GM18526 (cell line): Measurements from ENCODE around the gene ITCH.

Source experiments
- POLR2A ChIP-seq: IDR thresholded peaks from 3 replicates; pipeline ENCODE4 v1.6.1; 2011; ENCODE audit not compliant: insufficient read length; ENCODE audit errors: extremely low read depth

The ITCH gene

DNA sequence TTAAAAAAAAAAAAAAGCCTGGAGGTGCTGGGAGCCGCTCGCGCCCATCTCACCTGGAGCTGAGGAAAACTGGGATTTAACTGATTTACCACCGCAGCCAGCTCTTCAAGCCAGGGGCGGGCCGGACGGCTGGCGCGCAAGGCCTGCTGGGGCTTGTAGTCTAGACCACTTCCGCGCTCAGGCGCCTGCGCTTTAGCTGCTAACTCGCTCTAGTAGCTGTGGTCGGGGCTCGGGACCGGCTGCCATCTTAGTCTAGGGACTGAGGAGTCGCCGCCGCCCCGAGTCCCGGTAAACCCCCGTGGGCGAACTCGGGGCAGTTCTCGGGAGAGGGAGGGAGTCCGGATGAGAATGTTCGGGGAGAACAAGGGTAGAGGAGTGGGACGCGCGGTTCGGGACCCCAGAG, at the start of gene ITCH:
Gene ITCH (plus strand): TSS at position 212 of the 403 bp plus-strand sequence. CDS start 30,539 bp downstream, outside the sequence.
- peak; percentile 82 for TF ChIP-seq POLR2A

DNA sequence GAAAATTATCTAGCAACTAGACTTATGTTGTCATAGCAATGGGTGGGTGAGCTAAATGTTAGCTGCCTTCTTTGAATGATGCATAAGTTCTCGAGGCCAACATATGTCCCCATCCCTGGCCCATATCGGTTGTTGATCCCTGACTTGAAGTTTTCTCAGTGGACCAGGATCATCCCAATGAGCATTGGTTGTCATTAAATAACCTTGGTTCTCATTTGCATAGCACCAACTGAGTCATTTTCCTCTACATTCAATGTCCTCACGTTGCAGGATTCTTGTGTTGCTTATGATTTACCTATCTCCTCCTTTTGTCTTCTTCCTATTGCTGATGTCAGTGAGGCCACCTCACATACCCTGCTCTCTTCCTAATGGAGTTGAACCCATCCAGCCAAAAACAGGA, 47.8 kb upstream of the ITCH start:
- no peak for TF ChIP-seq POLR2A

DNA sequence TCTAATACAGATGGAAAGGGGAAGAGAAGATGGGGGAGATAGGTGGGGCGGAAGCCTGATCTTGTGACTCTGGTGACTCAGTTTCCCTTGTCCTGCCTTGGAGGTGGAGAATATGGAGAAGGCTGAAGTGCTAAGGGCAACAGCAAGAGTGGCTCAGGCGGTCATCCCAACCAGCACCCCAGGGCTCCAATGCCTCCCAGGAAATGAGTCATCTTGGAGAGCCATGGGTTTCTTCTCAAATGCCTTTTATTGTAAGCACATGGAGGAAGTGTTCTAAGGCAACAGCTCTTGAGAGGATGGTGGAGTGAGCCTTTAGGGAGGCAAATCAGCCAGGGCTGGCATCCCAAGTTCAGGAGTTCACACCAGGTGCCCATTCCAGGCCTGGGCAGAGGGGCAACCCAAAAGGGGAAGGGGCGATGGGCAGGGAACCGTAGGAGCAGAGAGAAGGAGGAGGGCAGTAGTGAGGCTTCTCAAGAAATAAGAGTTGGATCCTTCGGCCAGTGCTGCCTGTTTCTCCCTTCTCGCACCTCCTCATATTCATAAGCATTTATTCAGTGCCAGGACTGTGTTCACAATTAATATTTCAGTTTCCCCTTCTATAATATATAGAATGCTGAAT, 46.8 kb upstream of the ITCH start:
- no peak for TF ChIP-seq POLR2A

DNA sequence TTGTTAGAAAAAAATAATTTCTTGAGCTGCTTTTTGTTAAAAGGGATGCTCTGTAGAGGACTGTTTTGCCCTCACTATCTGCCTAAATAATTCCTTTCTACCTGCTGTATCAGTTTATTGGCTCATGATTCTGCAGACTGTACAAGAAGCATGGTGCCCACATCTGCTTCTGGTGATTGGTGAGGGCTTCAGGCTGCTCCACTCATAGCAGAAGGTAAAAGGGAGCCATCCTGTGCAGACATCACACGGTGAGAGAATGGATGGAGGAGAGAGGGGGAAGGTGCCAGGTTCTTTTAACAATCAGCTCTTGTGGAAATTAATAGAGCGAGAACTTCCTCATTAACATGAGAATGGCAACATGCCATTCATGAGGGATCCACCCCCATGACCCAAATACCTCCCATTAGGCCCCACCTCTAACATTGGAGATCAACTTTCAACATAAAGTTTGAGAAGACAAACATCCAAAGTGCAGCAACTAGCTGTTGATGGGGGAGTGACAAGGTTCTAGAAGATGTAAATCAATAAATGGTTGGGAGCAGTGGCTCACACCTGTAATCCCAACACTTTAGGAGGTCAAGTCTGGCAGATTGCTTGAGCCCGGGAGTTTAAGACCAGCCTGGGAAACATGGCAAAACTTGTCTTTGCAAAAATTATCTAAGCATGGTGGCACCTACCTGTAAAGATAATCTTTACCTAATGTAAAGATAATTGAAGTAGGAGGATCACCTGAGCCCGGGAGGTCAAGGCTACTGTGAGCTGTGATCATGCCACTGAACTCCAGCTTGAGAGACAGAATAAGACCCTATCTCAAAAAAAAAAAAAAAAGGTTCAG, 44.2 kb upstream of the ITCH start:
- TF ChIP-seq POLR2A = no peak

DNA sequence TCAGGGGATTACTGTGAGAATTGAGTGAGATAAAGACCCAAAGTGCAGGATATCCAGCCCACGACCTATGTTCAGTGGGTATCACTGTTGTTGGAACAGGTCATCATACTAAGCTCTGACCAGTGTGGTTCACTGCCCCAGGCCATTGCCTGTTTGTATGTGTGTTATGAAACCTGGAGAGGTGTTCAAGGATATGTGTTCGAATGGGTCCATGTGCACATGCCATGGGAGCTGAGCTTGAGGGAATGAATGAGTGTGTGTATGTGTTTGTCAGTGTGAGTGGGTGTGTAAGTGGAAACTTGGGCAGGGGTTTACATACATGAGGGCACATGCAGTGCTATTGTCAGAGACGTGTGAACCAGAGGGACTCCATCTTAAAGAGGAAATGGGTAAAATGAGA, 42.2 kb upstream of the ITCH start:
- no peak for TF ChIP-seq POLR2A

DNA sequence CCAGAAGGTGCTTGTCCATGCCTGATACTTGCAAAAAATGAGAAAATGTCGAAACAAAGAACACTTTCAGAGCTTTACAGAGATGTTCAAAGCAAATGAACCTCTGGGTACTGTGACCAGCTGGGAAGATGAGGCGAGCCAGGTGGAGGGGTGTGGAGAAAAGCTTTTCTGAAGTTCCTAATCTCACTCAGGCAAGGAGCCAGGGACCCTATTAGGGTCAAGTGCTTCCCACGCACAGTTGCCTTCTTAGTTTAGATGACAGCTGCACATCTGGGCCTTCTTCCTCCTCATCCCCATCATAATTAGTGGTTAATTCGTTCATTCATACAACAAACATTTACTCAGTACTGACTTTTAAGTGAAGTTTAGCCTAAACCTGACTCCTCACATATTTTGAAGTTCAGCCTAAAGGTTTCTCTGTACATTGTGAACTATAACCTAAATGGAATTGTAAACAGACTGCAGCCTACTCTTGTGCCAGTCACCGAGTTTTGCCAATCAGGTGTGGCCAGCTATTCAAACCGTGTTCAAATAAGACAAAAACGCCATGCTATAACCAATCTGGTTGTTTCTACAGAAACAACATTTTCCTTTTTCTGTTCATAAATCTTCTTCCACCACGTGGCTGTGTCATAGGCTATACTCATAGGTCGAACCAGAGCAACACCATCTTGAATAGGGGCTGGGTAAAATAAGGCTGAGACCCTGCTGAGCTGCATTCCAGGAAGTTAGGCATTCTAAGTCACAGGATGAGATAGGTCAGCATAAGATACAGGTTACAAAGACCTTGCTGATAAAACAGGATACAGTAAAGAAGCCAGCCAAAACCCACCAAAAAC, 40.6 kb upstream of the ITCH start:
- TF ChIP-seq POLR2A = no peak

DNA sequence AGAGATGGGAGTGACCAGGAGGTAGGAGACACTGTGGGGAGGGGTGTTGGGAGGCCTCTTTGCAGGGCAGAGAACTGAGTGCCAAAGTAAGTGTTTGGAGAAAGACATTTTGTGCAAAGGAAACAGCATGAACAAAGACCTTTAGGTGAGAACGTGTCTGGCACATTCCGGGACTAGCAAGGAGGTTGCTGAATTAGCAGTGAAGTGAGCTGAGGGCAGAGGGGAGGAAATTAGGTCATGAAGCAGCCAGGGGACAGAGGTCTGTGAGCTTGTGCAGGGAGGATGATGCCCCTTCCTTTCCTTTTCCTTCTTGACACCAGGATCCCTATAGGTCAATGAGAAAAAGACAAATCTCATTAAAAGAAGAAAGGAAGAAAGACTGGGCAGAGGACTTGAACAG, 38.5 kb upstream of the ITCH start:
- TF ChIP-seq POLR2A = no peak

DNA sequence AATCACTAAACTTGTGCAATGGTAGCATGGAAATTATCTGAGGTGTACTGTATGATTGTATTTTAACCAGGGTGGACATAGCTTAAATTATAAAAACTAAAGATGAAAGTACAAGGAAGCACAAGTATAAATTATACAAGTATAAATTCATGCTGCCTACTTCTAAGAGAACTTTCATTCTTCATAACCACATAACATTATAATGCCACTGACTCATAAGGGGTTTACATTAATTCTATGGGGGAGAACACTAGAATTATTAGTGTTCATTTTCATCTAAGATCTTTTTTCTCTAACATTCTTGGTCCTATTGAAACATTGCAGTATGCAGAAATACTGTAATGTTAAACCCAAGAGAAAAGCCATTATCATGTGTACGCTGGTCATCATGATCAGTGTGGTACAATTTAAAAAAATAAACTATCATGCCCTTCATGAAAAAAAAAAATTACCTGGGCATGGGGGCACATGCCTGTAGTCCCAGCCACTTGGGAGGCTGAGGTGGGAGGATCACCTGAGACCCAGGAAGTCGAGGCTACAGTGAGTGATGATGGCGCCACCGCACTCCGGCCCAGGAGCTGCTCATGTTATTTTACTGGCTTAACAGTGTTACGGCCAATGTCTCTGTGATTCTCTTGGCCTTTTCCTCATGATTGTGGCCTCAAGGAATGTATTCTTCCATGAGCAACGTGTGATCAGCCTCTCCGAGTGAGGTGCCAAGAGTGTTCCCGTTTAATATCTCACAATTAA, 34.0 kb upstream of the ITCH start:
- TF ChIP-seq POLR2A = no peak

DNA sequence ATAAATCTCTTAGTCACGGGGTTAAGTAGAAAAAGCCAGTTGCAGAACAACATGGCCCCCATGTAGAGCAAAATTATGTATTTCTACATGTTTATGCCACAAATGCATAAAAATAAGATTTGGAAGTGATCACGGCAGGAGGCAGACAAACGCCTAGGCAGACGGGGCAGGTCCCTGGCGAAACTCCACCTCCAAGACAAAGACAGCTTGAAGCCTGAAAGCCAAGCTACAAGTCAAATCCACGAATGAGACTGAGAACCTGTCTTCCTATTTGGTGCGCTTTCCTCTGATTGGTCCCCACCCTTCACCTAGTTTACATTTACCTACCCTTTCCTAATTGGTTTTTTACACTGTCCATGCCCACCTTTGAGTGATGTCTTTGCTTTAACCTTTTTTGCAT, 31.2 kb upstream of the ITCH start:
- TF ChIP-seq POLR2A = no peak

DNA sequence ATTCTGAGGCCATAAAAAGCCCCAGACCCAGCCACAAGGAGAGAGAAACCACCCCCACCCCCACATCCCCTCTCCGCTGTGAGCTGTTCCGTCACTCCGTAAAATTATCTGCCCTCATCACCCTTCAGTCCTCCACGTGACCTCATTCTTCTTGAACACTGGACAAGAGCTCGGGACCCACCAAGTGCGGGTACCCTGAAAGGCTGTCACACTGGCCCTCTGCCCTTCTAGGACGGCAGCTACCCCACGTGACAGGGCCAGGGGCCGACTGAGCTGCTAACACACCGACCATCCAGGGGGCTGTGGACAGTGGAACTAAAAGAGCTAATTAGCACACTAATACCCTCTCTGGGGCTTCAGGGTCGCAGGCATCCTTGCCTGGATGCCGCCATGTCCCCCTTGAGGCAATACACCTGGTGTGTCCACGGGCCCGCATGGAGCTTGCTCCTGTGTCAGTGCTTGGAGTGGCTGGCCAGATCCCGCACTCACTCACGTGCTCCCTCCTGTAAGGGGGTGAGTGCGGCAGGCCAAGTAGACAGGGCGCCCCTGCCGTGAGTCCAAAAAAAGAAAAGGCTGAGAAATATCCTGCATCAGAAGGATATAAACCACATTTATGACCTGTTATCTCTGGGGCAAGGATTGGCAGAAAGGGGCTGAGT, 30.7 kb upstream of the ITCH start:
- TF ChIP-seq POLR2A = no peak

DNA sequence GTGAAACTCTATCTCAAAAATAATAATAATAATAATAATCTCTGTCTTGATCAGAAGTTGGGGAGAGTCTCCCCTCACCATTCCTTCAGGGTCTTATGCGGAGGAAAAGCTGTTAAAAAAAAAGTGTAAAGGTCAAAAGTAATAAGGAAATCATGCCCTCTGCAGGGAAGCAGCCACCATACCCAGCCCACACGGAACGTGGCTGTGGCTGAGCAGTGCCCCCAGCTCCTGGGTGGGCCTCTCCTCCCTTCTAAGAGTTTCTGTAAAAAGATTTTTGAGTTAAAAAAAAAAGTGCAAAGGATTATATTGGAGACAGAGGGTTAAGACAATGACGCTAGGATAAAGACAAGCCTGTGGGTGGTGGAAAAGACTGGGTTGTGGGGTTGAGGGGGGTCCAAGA, 29.3 kb upstream of the ITCH start:
- TF ChIP-seq POLR2A = no peak

DNA sequence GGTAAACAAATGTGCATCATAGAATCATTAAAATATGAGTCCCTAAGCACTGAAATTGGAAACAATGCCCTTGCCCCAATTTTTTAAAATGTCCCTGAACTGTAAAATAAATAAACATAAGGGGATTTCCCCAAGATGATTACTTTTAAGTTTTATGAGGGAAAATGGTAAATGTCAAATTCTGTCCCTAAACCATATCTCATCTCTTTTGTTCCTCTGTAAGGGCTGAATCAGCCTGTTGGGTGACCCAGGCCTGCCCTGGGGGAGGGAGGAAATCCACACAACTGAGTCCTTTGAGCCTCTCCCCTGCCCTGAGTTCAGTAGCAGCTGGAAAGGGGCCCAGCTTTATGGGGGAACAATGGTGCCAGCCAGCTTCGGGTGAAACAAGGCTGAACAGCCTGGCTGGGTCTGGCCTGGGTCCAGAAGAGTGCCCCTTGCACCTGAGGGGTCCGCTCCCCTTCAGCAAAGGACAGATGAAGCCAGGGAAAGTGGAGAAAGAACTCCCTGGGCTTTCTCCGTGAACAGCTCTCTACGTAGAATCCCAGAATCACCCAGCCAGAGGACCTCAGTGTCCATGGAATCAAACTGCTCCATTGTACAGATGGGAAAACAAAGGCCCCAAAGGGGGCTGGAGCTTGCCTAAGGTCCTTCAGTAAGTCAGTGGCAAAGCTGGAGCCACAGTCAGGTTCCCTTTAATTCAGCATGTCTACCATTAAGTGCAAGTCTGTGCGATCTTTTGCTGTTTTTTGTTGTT, 28.2 kb upstream of the ITCH start:
- no peak for TF ChIP-seq POLR2A

DNA sequence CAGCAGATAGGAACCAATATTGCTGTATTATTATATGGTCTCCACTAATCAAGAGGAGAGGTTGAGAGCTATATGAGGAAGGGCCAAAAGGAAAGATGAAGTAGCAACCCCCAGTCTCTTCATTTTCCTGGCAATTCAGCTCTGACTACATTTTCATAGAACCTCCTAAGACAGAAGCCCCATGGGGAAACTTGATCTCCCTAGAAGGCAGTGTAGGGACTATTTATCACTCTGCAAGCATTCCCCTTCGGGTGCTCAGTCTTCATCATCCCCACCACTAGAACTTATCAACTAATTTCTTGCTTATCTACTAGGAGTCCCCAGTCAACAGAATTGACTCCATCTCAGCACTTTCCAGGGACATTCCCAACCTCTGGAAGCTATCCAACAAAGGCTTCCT, 25.5 kb upstream of the ITCH start:
- no peak for TF ChIP-seq POLR2A
